ENCODE results near the gene CCDC149. TPM values are rescaled to one million over a fixed set of nuclear protein-coding genes. Genes with fewer than 3 reads are reported as not detected.

The CCDC149 gene
- total and polyA plus RNA-seq, 4 donors = 1.4 to 11.2 (median 3.4) TPM

DNA sequence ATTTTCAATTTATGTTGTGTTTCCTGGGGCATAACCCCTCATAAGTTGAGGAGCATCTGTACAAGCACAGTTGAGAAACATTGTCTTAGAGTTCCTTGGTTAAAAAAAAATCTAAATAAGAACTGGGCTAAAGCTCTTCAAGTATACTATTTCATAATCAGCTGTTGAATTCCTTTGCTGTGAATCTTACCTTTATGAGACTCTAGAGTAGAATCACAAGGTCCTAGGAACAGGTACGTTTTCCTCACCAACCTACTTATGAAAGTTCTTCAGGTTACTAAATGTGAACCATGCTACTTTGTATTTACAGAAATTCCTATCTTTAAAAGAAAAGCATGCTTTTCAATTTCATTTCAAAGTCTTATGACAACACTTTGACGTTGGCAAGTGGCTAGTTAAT lies 138.4 kb downstream of the CCDC149 start:
- DNase-seq (ENCODE audit: low spot score) = no peak
- Histone ChIP-seq H3K4me1 (ENCODE audit: control insufficient read depth in 4 of 4, insufficient read depth in 4 of 4, low read length in 3 of 4) (no peaks in the 10 kb centered on the region), H3K36me3 (ENCODE audit: control insufficient read depth in 4 of 4, insufficient read depth in 3 of 4, low read depth in 1 of 4, low read length in 3 of 4) (no peaks in the 10 kb centered on the region), H3K27me3 (ENCODE audit: control insufficient read depth in 4 of 4, insufficient read depth in 4 of 4, low read length in 3 of 4) (no peaks in the 10 kb centered on the region), H3K27ac (ENCODE audit: low read depth in 1 of 2, low read length in 2 of 2) (no peak overlapping the region), H3K4me3 (ENCODE audit: low read depth in 1 of 3, low read length in 3 of 3) (no peak overlapping the region), H3K9me3 (ENCODE audit: control insufficient read depth in 4 of 4, low read length in 3 of 4) (no peaks in the 10 kb centered on the region), H3K9ac (ENCODE audit: low read depth in 1 of 2, low read length in 2 of 2) (no peak overlapping the region)
- TF ChIP-seq FOXA2 (IDR thresholded peaks at IDR 0.05) = no peak
- TF ChIP-seq, protein P1, sequence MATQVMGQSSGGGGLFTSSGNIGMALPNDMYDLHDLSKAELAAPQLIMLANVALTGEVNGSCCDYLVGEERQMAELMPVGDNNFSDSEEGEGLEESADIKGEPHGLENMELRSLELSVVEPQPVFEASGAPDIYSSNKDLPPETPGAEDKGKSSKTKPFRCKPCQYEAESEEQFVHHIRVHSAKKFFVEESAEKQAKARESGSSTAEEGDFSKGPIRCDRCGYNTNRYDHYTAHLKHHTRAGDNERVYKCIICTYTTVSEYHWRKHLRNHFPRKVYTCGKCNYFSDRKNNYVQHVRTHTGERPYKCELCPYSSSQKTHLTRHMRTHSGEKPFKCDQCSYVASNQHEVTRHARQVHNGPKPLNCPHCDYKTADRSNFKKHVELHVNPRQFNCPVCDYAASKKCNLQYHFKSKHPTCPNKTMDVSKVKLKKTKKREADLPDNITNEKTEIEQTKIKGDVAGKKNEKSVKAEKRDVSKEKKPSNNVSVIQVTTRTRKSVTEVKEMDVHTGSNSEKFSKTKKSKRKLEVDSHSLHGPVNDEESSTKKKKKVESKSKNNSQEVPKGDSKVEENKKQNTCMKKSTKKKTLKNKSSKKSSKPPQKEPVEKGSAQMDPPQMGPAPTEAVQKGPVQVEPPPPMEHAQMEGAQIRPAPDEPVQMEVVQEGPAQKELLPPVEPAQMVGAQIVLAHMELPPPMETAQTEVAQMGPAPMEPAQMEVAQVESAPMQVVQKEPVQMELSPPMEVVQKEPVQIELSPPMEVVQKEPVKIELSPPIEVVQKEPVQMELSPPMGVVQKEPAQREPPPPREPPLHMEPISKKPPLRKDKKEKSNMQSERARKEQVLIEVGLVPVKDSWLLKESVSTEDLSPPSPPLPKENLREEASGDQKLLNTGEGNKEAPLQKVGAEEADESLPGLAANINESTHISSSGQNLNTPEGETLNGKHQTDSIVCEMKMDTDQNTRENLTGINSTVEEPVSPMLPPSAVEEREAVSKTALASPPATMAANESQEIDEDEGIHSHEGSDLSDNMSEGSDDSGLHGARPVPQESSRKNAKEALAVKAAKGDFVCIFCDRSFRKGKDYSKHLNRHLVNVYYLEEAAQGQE (IDR thresholded peaks at IDR 0.05) = no peak
- no peak for TF ChIP-seq EGR1 (IDR thresholded peaks at IDR 0.05; ENCODE audit: low read depth in 2 of 2)
- no peak for TF ChIP-seq FOXA1 (IDR thresholded peaks at IDR 0.05)
- TF ChIP-seq TAF1 (conservative IDR thresholded peaks at IDR 0.05) = no peak
- no peak for TF ChIP-seq HNF4A (conservative IDR thresholded peaks at IDR 0.05)
- no peak for TF ChIP-seq RXRA (IDR thresholded peaks at IDR 0.05)
- TF ChIP-seq SP1 (IDR thresholded peaks at IDR 0.05) = no peak
- TF ChIP-seq, protein P2, sequence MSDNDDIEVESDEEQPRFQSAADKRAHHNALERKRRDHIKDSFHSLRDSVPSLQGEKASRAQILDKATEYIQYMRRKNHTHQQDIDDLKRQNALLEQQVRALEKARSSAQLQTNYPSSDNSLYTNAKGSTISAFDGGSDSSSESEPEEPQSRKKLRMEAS (IDR thresholded peaks at IDR 0.05) = no peak
- TF ChIP-seq YY1 (IDR thresholded peaks at IDR 0.05) = no peak
- TF ChIP-seq HNF4G (IDR thresholded peaks at IDR 0.05) = no peak
- TF ChIP-seq NR2F2 (IDR thresholded peaks at IDR 0.05) = no peak
- TF ChIP-seq, protein P3, sequence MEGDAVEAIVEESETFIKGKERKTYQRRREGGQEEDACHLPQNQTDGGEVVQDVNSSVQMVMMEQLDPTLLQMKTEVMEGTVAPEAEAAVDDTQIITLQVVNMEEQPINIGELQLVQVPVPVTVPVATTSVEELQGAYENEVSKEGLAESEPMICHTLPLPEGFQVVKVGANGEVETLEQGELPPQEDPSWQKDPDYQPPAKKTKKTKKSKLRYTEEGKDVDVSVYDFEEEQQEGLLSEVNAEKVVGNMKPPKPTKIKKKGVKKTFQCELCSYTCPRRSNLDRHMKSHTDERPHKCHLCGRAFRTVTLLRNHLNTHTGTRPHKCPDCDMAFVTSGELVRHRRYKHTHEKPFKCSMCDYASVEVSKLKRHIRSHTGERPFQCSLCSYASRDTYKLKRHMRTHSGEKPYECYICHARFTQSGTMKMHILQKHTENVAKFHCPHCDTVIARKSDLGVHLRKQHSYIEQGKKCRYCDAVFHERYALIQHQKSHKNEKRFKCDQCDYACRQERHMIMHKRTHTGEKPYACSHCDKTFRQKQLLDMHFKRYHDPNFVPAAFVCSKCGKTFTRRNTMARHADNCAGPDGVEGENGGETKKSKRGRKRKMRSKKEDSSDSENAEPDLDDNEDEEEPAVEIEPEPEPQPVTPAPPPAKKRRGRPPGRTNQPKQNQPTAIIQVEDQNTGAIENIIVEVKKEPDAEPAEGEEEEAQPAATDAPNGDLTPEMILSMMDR (IDR thresholded peaks at IDR 0.05; ENCODE audit: low read depth, low read length, missing input control) = no peak
- TF ChIP-seq GABPA (IDR thresholded peaks at IDR 0.05 in 1 of 2, conservative IDR thresholded peaks at IDR 0.05 in 1 of 2) = no peak
- no peak for TF ChIP-seq RAD21 (IDR thresholded peaks at IDR 0.05)
- TF ChIP-seq, protein P4, sequence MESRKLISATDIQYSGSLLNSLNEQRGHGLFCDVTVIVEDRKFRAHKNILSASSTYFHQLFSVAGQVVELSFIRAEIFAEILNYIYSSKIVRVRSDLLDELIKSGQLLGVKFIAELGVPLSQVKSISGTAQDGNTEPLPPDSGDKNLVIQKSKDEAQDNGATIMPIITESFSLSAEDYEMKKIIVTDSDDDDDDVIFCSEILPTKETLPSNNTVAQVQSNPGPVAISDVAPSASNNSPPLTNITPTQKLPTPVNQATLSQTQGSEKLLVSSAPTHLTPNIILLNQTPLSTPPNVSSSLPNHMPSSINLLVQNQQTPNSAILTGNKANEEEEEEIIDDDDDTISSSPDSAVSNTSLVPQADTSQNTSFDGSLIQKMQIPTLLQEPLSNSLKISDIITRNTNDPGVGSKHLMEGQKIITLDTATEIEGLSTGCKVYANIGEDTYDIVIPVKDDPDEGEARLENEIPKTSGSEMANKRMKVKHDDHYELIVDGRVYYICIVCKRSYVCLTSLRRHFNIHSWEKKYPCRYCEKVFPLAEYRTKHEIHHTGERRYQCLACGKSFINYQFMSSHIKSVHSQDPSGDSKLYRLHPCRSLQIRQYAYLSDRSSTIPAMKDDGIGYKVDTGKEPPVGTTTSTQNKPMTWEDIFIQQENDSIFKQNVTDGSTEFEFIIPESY (IDR thresholded peaks at IDR 0.05) = no peak
- TF ChIP-seq JUND (IDR thresholded peaks at IDR 0.05) = no peak
- WGBS = 30% methylated on average over 2 of the region's 2 CpGs

DNA sequence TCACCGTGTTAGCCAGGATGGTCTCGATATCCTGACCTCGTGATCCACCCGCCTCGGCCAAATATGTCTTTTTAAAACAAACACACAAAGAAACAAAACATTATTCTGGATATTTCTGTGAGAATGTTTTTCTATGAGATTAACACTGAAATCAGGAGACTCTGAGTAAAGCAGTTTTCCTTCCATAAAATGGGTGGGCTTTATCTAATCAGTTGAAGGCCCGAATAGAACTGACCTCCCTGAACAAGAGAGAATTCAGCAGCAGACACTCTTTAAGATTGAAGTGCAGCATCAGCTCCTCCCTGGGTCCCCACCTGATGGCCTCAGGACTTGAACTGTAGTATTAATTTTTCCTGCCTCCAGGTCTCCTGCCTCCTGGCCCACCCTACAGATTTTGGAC lies 139.9 kb downstream of the CCDC149 start:
- Histone ChIP-seq H3K36me3 (ENCODE audit: control insufficient read depth in 4 of 4, insufficient read depth in 3 of 4, low read depth in 1 of 4, low read length in 3 of 4) (no peaks in the 10 kb centered on the region), H3K4me1 (ENCODE audit: control insufficient read depth in 4 of 4, insufficient read depth in 4 of 4, low read length in 3 of 4) (no peaks in the 10 kb centered on the region), H3K9ac (ENCODE audit: low read depth in 1 of 2, low read length in 2 of 2) (no peak overlapping the region), H3K4me3 (ENCODE audit: low read depth in 1 of 3, low read length in 3 of 3) (no peak overlapping the region), H3K27ac (ENCODE audit: low read depth in 1 of 2, low read length in 2 of 2) (no peak overlapping the region), H3K9me3 (ENCODE audit: control insufficient read depth in 4 of 4, low read length in 3 of 4) (no peaks in the 10 kb centered on the region), H3K27me3 (ENCODE audit: control insufficient read depth in 4 of 4, insufficient read depth in 4 of 4, low read length in 3 of 4) (no peaks in the 10 kb centered on the region)
- DNase-seq (ENCODE audit: low spot score) = no peak
- 96% methylated on average over 6 of the region's 6 CpGs for WGBS
- TF ChIP-seq, protein P2 (IDR thresholded peaks at IDR 0.05) = no peak
- TF ChIP-seq YY1 (IDR thresholded peaks at IDR 0.05) (no peak), HNF4A (conservative IDR thresholded peaks at IDR 0.05) (no peak), FOXA2 (IDR thresholded peaks at IDR 0.05) (no peak), SP1 (IDR thresholded peaks at IDR 0.05) (no peak), FOXA1 (IDR thresholded peaks at IDR 0.05) (no peak), RXRA (IDR thresholded peaks at IDR 0.05) (no peak), JUND (IDR thresholded peaks at IDR 0.05) (no peak), HNF4G (IDR thresholded peaks at IDR 0.05) (no peak)
- TF ChIP-seq, protein P5, sequence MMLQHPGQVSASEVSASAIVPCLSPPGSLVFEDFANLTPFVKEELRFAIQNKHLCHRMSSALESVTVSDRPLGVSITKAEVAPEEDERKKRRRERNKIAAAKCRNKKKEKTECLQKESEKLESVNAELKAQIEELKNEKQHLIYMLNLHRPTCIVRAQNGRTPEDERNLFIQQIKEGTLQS (IDR thresholded peaks at IDR 0.05) = no peak
- TF ChIP-seq, protein P3 (IDR thresholded peaks at IDR 0.05; ENCODE audit: low read depth, low read length, missing input control) = no peak
- TF ChIP-seq, protein P1 (IDR thresholded peaks at IDR 0.05) = no peak

Measured in liver (tissue), 9 donors.